PC-3 (cell line): Measurements from ENCODE around the gene CHAD.

Experiments used
- EZH2 ChIP-seq: fragments of 300-600 bp; sonication (generic); IDR thresholded peaks from one replicate; pipeline ENCODE4 v1.6.1; 2017; ENCODE audit warnings: antibody characterized with exemption, mild to moderate bottlenecking, low read length; ENCODE audit not compliant: unreplicated experiment
- EZH2phosphoT487 ChIP-seq: fragments of 300-600 bp; sonication (generic); IDR thresholded peaks from 2 replicates; pipeline ENCODE4 v1.6.1; 2018; ENCODE audit warnings: mild to moderate bottlenecking, antibody characterized with exemption, low read length, borderline replicate concordance
- TF ChIP-seq, protein P1 (sequence below): fragments of 300-600 bp; sonication (generic); conservative IDR thresholded peaks from 2 replicates; pipeline ENCODE4 v1.5.1; 2017; ENCODE audit warnings: antibody characterized with exemption, low read depth, mild to moderate bottlenecking, low read length

DNA sequence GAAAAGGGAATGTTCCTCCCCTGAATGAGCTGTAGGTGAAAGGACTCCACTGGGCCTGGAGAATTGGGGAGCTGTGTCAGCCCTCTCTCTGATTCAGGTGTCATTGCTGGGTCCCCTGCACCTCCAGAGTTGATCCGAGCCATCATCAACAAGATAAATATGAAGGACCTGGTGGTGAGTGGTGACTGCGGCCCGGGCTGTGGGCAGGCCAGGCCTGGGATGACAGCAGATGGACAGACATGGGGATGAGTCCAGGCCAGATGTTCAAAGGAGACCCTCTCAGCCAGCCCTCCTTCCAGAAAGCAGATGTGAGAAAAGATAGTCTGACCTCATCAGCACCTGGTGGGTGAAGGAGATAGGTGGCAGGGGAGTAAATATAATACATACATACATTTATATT lies 4.6 kb downstream of the CHAD start:
- TF ChIP-seq, protein P1, sequence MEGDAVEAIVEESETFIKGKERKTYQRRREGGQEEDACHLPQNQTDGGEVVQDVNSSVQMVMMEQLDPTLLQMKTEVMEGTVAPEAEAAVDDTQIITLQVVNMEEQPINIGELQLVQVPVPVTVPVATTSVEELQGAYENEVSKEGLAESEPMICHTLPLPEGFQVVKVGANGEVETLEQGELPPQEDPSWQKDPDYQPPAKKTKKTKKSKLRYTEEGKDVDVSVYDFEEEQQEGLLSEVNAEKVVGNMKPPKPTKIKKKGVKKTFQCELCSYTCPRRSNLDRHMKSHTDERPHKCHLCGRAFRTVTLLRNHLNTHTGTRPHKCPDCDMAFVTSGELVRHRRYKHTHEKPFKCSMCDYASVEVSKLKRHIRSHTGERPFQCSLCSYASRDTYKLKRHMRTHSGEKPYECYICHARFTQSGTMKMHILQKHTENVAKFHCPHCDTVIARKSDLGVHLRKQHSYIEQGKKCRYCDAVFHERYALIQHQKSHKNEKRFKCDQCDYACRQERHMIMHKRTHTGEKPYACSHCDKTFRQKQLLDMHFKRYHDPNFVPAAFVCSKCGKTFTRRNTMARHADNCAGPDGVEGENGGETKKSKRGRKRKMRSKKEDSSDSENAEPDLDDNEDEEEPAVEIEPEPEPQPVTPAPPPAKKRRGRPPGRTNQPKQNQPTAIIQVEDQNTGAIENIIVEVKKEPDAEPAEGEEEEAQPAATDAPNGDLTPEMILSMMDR, result no peak
- TF ChIP-seq EZH2, result no peak
- TF ChIP-seq EZH2phosphoT487, result no peak
